ENCODE results near the gene KRTAP3-2.
A peak's percentile ranks its signal among the peaks of the same experiment; 100 is the strongest.

KRTAP3-2 gene

GRCh38 chr17:40984226-40984625 lies 15.5 kb downstream of the KRTAP3-2 start, which contains the start of gene KRT40:
Gene KRT40, minus strand, starts transcription at chr17:40984326. Its CDS starts 53 bp downstream, at chr17:40984273.
- no peak within 1 kb of the TSS for H3K4me3 ChIP-seq (ENCODE audit: low read depth, low read length)
- in situ Hi-C loops (cut with HindIII; ENCODE audit: low sequenced_read_pairs): no loop called here
- DNase-seq (ENCODE audit: low read depth, low spot score): no peak
- TF ChIP-seq CTCF (IDR thresholded peaks at IDR 0.05; ENCODE audit: low read depth, low read length): no peak

DNA sequence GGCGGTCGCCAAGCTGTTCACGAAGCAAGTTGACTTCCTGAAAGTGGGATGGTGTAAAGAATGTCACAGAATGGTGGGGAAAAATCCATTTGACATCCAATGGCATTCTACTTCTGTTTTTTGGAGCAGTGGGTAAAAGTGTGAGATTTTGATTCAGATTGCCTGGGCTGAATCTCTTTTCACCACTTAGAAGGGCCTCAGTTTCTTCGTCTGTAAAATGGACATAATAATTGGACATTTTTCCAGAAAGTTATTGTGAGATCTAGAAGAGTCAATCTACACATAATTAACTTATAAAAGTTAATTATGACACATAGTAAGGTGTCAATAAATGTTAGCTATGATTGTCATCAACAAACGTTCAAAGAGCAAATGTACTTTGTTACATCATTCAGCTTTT lies 18.6 kb downstream of the KRTAP3-2 start:
- no peak for DNase-seq (ENCODE audit: low read depth, low spot score)
- in situ Hi-C loops (cut with HindIII; ENCODE audit: low sequenced_read_pairs): no loop called here
- no peak for TF ChIP-seq CTCF (IDR thresholded peaks at IDR 0.05; ENCODE audit: low read depth, low read length)
- no peak overlapping the region for H3K4me3 ChIP-seq (ENCODE audit: low read depth, low read length)

- H3K4me3 ChIP-seq (ENCODE audit: low read depth, low read length): no peak overlapping the region
- DNase-seq (ENCODE audit: low read depth, low spot score): peak; percentile 15
- in situ Hi-C loops (cut with HindIII; ENCODE audit: low sequenced_read_pairs): no loop called here
- TF ChIP-seq CTCF (IDR thresholded peaks at IDR 0.05; ENCODE audit: low read depth, low read length): no peak
Measured at GRCh38 chr17:40980596-40980995, 19.1 kb downstream of the KRTAP3-2 start.

DNA sequence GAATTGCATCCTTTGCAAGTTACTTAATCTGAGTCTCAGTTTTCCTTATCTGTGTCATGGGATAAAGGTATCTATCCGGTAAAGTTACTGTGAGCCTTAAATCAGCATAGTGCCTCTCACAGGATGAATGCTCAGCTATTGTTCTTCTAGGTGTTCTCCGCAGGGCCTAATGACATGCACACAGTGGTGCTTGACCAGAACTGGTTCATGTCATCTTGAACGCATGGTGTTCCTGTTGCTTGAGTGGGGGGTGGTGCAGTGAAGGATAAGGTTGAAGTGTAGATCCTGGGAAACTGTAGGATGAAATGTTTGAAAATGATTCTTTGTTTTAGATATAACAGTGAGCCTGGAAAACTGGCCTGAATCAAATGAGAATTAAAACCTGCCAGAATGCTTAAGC lies 19.6 kb downstream of the KRTAP3-2 start:
- in situ Hi-C loops (cut with HindIII; ENCODE audit: low sequenced_read_pairs): no loop called here
- no peak overlapping the region for H3K4me3 ChIP-seq (ENCODE audit: low read depth, low read length)
- no peak for DNase-seq (ENCODE audit: low read depth, low spot score)
- no peak for TF ChIP-seq CTCF (IDR thresholded peaks at IDR 0.05; ENCODE audit: low read depth, low read length)

DNA sequence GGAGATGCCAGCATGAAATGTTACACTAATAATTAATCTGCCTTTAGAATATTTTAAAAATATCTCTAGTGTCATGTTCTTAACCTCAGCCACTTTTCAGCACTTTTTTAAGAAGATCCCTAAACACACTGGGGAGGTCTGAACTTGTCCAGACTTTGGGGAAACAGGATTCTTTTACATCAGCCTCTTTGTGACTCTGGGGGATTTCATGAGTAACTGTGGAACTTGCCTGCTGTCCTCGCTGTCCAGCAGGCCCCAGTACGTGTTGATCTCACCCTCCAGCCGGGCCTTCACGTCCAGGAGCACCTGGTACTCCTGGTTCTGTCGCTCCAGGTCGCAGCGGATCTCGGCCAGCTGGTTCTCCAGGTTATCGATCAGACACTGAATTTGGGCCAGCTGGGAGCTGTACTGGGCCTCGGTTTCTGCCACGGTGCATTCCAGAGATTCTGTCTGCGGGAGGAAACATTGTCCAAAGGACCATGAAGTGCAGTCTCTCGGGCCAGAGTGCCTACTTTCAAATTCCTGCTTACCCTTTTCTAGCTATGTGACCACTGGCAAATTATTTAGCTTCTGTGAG lies 21.0 kb downstream of the KRTAP3-2 start:
- in situ Hi-C loops (cut with HindIII; ENCODE audit: low sequenced_read_pairs): no loop called here
- TF ChIP-seq CTCF (IDR thresholded peaks at IDR 0.05; ENCODE audit: low read depth, low read length): no peak
- DNase-seq (ENCODE audit: low read depth, low spot score): no peak
- no peak overlapping the region for H3K4me3 ChIP-seq (ENCODE audit: low read depth, low read length)

- in situ Hi-C loops (cut with HindIII; ENCODE audit: low sequenced_read_pairs): no loop called here
- no peak for DNase-seq (ENCODE audit: low read depth, low spot score)
Measured at GRCh38 chr17:40975516-40975915, 24.2 kb downstream of the KRTAP3-2 start.

More at GRCh38 chr17:40975516-40975915, 24.2 kb downstream of the KRTAP3-2 start:
- TF ChIP-seq CTCF (IDR thresholded peaks at IDR 0.05; ENCODE audit: low read depth, low read length): no peak
- H3K4me3 ChIP-seq (ENCODE audit: low read depth, low read length): no peak overlapping the region
